GM13977 (cell line): ENCODE measurements around the gene TEX14.
"Not testable (repeated sequence)": the region's sequence is repeated elsewhere in the genome, so short reads cannot be mapped to it uniquely, and the experiment has no call there.

ENCODE experiments used
- DNase-seq: peaks from one replicate; pipeline ENCODE4 v3.0.0; 2012; ENCODE audit warnings: low spot score
- CTCF ChIP-seq: IDR thresholded peaks from 2 replicates; pipeline ENCODE4 v1.5.1; 2012; ENCODE audit warnings: mild to moderate bottlenecking, control low read depth; ENCODE audit not compliant: insufficient read depth; ENCODE audit errors: extremely low read depth, missing control alignments
- in situ Hi-C: fragments of 300-500 bp; cut with MboI; formaldehyde crosslinking; loops from one replicate; pipeline ENCODE4 v1.12.0; 2022; ENCODE audit warnings: low sequenced_read_pairs, low pct_unique_long_range_greater_than_20kb, mixed read lengths, inconsistent platforms; ENCODE audit not compliant: unreplicated experiment

TEX14 gene

DNA sequence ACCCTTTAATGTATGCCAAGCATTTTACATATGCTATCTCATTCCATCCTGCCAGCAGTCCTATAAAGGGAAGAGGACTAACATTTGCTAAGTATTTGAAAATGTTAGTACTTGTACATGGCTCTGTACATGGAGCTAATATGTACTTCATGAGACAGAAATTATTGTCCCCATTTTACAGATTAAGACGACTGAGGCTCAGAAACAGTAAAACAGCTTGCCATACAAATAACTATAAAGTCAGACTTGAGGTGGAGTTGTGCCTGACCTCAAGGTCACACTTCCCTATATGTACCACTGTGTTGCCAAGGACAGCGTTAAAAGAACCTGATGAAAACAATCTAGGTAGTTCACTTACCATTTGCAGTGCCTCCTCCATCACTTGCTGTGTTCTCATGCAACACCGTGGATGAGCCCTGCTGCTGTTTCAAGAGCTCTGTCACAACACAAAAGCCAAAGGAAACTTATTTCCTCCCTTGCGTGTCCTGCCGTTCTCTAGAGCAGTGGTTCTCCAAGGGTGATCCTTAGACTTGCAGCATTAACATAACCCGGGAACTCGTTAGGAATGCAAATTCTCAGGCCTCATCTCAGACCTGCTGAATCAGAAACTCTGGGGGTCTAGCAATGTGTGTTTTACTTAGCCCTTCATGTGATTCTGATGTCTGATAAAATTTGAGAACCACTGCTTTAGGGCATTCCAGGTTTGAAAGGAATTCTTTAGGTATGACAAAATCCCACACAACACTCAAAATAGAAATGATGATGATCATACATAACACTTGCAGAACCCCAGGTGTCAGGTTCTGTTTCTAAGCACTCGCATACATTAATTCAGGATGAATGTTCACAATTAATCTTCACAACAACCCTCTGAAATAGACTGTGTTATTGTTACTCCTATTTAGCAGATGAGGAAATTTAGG is 126.2 kb downstream of the TEX14 start:
- DNase-seq, result no peak
- in situ Hi-C loops, result no loop called here
- TF ChIP-seq CTCF, result no peak

DNA sequence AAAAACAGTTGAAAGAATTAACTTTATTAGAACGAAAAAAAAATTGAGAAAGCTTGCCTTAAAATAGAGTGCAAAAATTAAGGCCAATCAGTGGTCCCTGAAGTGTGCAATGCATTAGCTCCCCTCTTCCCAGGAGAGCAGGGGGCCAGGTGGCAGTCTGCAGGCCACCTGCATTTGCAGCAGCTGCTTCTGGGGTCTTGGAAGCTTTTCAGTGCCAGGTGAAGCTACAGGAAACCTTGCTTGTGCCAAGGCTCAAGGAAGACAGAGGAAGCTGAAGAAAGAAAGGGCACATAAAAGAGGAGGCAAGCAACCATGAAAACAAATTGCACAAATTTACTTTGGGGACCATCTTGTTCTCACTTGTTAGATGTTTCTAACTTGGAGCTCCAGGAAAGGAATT is 126.9 kb downstream of the TEX14 start:
- DNase-seq, result no peak
- TF ChIP-seq CTCF, result no peak
- in situ Hi-C loops, result no loop called here

DNA sequence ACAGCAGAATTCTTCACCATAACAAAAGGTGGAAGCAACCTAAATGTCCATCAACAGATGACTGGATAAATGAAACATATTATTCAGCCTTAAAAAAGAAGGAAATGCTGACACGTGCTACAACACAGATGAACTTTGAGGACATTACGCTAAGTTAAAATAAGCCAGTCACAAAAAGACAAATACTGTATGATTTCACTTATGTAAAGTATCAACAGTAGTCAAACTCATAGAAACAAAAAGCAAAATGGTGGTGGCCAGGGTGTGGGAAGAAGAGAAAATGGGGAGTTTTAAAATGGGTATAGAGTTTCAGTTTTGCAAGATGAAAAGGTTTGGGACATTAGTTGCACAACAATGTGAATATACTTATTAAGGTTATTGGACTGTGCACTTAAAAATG is 127.6 kb downstream of the TEX14 start:
- no peak for TF ChIP-seq CTCF
- in situ Hi-C loops, result no loop called here
- no peak for DNase-seq

- DNase-seq, result no peak
- in situ Hi-C loops, result no loop called here
Measured at GRCh38 chr17:58560511-58560910, 131.3 kb downstream of the TEX14 start.

GRCh38 chr17:58557981-58558380 is 133.9 kb downstream of the TEX14 start:
- in situ Hi-C loops, result no loop called here
- TF ChIP-seq CTCF, result no peak
- no peak for DNase-seq

More at GRCh38 chr17:58560511-58560910, 131.3 kb downstream of the TEX14 start:
- no peak for TF ChIP-seq CTCF

- in situ Hi-C loops, result no loop called here
- DNase-seq, result peak; percentile 30
- no peak for TF ChIP-seq CTCF
Measured at GRCh38 chr17:58556833-58557250, 135.0 kb downstream of the TEX14 start.

DNA sequence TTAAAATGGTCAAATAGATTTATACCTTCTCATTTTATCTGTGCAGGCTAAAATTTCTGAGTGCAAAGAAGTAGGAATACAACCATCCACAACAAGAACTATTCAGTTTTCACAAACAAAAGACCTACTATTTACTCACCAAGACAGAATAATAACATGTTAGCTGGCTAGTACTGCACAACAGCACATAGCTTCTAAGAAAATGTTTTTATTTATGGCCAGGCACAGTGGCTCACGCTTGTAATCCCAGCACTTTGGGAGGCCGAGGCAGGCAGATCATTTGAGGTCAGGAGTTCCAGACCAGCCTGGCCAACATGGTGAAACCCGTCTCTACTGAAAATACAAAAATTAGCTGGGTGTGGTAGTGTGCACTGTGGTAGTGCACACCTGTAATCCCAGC is 136.7 kb downstream of the TEX14 start:
- in situ Hi-C loops, DNase-seq: not testable (repeated sequence)
